MCF 10A (cell line): ENCODE results near the gene IPO13. TPM values are rescaled to one million over a fixed set of nuclear protein-coding genes. Genes with fewer than 3 reads are reported as not detected.

Experiments used
- BruUV-seq: library from RNA; stranded (reverse); fragments of 400-500 nt; replicated peaks from 2 replicates; lab custom pipeline; 2021; lab: Mats Ljungman, UMichigan
- CTCF ChIA-PET: fragments of 300-600 bp; sonication (Branson Sonifier 250); formaldehyde crosslinking; extraction: SDS; loops from one replicate; lab custom pipeline; 2021; ENCODE audit warnings: antibody characterized with exemption, inconsistent platforms; lab: Yijun Ruan, JAX
- POLR2A ChIA-PET: fragments of 300-600, 350-650 bp; sonication (Branson Sonifier 250); formaldehyde crosslinking; extraction: SDS; loops from one replicate; lab custom pipeline; 2020; ENCODE audit warnings: antibody characterized with exemption, inconsistent platforms; lab: Yijun Ruan, JAX
- DNase-seq: peaks from one replicate; pipeline ENCODE4 v3.0.0-alpha.2; 2018; ENCODE audit not compliant: unreplicated experiment
- H3K27ac Mint-ChIP-seq: one replicate; pipeline ENCODE4 v1.8.0; 2022; ENCODE audit warnings: mild to moderate bottlenecking, low read depth, mixed read lengths; ENCODE audit not compliant: unreplicated experiment
- H3K27me3 Mint-ChIP-seq: one replicate; pipeline ENCODE4 v1.8.0; 2022; ENCODE audit warnings: mixed read lengths; ENCODE audit not compliant: insufficient read depth, unreplicated experiment
- H3K36me3 Mint-ChIP-seq: one replicate; pipeline ENCODE4 v1.8.0; 2022; ENCODE audit warnings: mild to moderate bottlenecking, moderate library complexity, mixed read lengths; ENCODE audit not compliant: insufficient read depth, unreplicated experiment
- H3K4me1 Mint-ChIP-seq: one replicate; pipeline ENCODE4 v1.8.0; 2022; ENCODE audit warnings: mixed read lengths; ENCODE audit not compliant: insufficient read depth, unreplicated experiment
- H3K4me3 Mint-ChIP-seq: one replicate; pipeline ENCODE4 v1.8.0; 2022; ENCODE audit warnings: mild to moderate bottlenecking, moderate library complexity, mixed read lengths; ENCODE audit not compliant: unreplicated experiment
- H3K9me3 Mint-ChIP-seq: one replicate; pipeline ENCODE4 v1.8.0; 2022; ENCODE audit warnings: mixed read lengths; ENCODE audit not compliant: unreplicated experiment
- intact Hi-C: fragments of 100-400 bp; cut with micrococcal nuclease; formaldehyde crosslinking; loops from 2 replicates; pipeline ENCODE4 v1.14.1; 2022
- total RNA-seq: library from RNA; stranded (reverse); gene quantifications from 2 replicates; pipeline ENCODE4 v1.2.3, GENCODE V29; 2022
- TF ChIP-seq, protein P1 (sequence below): fragments of 200-600 bp; IDR thresholded peaks from one replicate; pipeline ENCODE4 v1.8.0; 2022; ENCODE audit warnings: antibody characterized with exemption, mild to moderate bottlenecking; ENCODE audit not compliant: unreplicated experiment

The IPO13 gene
- total RNA-seq, 1 experiment from 2014 or later: 23.9 TPM

DNA sequence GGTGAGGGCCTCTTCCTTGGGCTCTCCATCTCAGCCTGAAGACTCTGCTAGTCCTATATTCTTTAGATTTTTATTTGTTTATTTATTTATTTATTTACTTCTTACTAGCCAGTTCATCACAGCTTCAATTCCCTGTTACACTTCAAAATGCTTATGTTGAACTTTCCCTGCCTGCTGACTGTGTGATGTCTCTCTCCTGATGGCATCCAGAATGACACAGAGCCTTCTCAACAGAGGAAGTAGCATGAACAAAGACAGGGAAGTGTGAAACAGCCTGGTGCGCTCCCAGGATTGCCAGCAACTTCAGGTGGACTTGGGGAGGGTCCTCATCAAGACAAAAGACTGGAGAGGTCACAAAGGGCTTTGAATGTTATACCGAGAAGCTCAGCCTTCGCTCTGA is 4.3 kb upstream of the IPO13 start:
- ChIA-PET CTCF (interaction anchor here (0.7 to 4.3 kb wide), 4 partner anchors 8 to 179 kb away, joined by 3 to 60 read pairs (median 8); partner anchors contain the start of gene ARTN), POLR2A (interaction anchor here (1.2 kb wide), 1 partner anchor 7 kb away, joined by 5 read pairs; no protein-coding TSS in a partner anchor)
- TF ChIP-seq, protein P1, sequence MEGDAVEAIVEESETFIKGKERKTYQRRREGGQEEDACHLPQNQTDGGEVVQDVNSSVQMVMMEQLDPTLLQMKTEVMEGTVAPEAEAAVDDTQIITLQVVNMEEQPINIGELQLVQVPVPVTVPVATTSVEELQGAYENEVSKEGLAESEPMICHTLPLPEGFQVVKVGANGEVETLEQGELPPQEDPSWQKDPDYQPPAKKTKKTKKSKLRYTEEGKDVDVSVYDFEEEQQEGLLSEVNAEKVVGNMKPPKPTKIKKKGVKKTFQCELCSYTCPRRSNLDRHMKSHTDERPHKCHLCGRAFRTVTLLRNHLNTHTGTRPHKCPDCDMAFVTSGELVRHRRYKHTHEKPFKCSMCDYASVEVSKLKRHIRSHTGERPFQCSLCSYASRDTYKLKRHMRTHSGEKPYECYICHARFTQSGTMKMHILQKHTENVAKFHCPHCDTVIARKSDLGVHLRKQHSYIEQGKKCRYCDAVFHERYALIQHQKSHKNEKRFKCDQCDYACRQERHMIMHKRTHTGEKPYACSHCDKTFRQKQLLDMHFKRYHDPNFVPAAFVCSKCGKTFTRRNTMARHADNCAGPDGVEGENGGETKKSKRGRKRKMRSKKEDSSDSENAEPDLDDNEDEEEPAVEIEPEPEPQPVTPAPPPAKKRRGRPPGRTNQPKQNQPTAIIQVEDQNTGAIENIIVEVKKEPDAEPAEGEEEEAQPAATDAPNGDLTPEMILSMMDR: no peak
- intact Hi-C loops: no loop called here
- Mint-ChIP-seq H3K27me3 (no peaks in the 10 kb centered on the region), H3K9me3 (no peaks in the 10 kb centered on the region), H3K4me3 (no peak overlapping the region), H3K36me3 (peaks cover 11% of the 10 kb centered on the region), H3K4me1 (peaks cover 16% of the 10 kb centered on the region), H3K27ac (no peak overlapping the region)
- no TSS peak for BruUV-seq
- DNase-seq: no peak

DNA sequence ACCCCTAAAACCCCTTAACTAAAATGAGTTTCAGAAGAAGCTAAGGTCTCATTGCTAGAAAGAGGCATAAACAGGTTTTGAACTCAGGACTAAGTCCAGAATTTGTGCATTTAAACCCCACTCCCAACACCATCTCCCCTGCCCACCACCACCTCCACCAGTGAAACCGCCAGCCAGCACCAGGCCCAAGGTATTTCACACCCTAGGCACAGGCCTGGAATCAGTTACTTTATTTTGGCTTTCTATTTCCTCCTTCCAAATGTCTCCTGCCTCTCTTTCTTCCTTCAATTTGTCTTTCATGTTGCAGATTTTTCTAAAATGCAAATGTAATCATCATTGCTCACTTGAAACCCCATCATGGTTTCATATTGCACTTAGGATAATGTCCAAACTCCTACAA is 1.9 kb upstream of the IPO13 start:
- DNase-seq: no peak
- H3K4me3 Mint-ChIP-seq: peak overlapping the region; percentile 99
- ChIA-PET CTCF (interaction anchor here (0.6 to 4.3 kb wide), 5 partner anchors 11 to 181 kb away, joined by 3 to 60 read pairs (median 7); partner anchors contain the start of gene ARTN), POLR2A (interaction anchor here (1.6 to 2.5 kb wide), 4 partner anchors 9 to 181 kb away, joined by 4 to 21 read pairs (median 8); partner anchors contain the start of gene ATP6V0B)
- peaks cover 11% of the 10 kb centered on the region for H3K36me3 Mint-ChIP-seq
- no peaks in the 10 kb centered on the region for H3K27me3 Mint-ChIP-seq
- peaks cover 22% of the 10 kb centered on the region for H3K4me1 Mint-ChIP-seq
- no peak overlapping the region for H3K27ac Mint-ChIP-seq
- no peaks in the 10 kb centered on the region for H3K9me3 Mint-ChIP-seq
- TF ChIP-seq, protein P1: no peak
- intact Hi-C loops: no loop called here
- BruUV-seq: no TSS peak

DNA sequence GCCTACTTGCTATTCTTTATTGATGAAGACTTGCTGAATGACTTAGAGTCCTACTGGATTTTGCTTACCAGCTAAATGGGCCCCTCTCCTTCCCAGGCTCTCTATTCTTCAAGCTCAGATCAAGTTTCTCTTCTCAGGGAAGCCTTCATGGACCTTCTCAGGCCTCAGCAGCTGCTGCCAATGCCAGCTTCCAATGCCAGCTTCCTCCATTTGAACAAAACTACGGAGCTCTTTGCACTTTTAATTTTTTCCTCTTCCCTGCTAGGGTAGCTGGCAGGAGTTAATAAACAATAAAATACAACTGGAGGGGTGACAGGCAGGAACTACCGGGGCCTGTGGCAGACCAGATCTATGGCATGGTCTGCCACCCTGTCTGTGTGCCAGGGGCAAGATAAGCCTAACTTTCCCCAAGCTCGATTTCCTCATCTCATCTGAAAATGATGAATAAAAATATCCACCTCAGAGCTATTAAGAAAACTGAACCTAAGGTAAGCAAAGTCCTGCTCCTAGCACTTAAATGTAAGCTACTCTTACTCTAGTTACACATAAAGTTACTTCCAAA is 995 bp upstream of the IPO13 start:
- Mint-ChIP-seq H3K4me1 (peaks cover 29% of the 10 kb centered on the region), H3K4me3 (peak overlapping the region; percentile 99), H3K9me3 (no peaks in the 10 kb centered on the region), H3K36me3 (peaks cover 11% of the 10 kb centered on the region), H3K27me3 (no peaks in the 10 kb centered on the region), H3K27ac (peak overlapping the region; percentile 99)
- no peak for DNase-seq
- intact Hi-C loops: loop anchor here (1.0 kb wide), 2 partner anchors 24 to 182 kb away; no protein-coding TSS in a partner anchor
- ChIA-PET CTCF (interaction anchor here (0.6 to 4.3 kb wide), 24 partner anchors 8 to 234 kb away, joined by 3 to 60 read pairs (median 4); partner anchors contain the start of genes ARTN and DPH2), POLR2A (interaction anchor here (0.6 to 3.8 kb wide), 22 partner anchors 8 to 776 kb away, joined by 3 to 28 read pairs (median 3); partner anchors contain the start of genes ATP6V0B, DPH2, KDM4A and ST3GAL3)
- BruUV-seq: TSS peak; percentile 74
- TF ChIP-seq, protein P1: no peak

DNA sequence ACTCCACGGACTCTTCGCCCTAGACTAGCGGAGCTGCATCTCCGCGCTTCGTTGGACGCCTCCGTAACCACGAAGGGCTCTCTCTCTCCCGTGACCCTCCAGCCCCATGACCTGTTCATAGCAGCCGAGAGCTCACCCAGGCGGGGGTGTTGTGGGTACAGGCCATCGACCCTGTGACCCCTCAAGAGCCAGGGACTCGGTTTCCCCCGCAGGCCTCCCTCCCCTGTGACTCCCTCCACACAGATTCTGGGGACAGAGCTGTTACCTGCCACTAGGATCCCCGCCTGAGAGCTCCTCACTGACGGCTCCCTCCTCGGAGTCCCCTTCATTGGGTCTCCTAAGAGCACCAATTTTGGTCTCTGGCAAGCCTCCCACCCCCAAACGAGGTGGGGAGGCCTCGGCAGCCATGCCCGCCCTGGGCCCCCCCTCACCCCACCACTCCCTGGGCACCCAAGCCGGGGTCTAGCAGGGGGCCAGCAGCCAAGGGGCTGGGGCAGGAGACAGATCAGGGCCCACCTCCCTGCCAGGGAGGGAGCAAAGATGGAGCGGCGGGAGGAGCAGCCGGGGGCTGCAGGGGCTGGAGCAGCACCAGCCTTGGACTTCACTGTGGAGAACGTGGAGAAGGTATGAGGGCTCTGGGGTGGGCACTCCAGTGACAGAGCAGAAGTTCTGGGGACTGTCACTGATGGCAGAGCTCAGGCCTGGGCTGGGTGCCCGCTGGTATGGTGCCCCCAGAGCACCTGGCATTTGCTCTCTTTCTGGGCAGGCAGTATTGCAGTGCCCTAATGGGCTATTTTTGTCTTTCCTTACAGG is 517 bp downstream of the IPO13 start:
- ChIA-PET POLR2A (interaction anchor here (0.6 to 3.8 kb wide), 14 partner anchors 10 to 1039 kb away, joined by 3 to 28 read pairs (median 6); partner anchors contain the start of genes ATP6V0B, DPH2, EIF2B3 and KDM4A), CTCF (interaction anchor here (0.6 to 3.9 kb wide), 11 partner anchors 10 to 188 kb away, joined by 3 to 34 read pairs (median 5); partner anchors contain the start of genes ARTN and DPH2)
- Mint-ChIP-seq H3K27me3 (no peaks in the 10 kb centered on the region), H3K4me3 (peak overlapping the region; percentile 99), H3K27ac (peak overlapping the region; percentile 99), H3K4me1 (peaks cover 30% of the 10 kb centered on the region), H3K9me3 (no peaks in the 10 kb centered on the region), H3K36me3 (peaks cover 11% of the 10 kb centered on the region)
- intact Hi-C loops: no loop called here
- TSS peak; percentile 64 for BruUV-seq
- DNase-seq: no peak
- TF ChIP-seq, protein P1: no peak
